HG02623 (cell line): ENCODE measurements around the gene LRRC75A.

Experiments used
- ATAC-seq: cut with Tn5 transposase; IDR thresholded peaks from one replicate; pipeline ENCODE4 v1.9.1; 2021; ENCODE audit warnings: moderate library complexity; ENCODE audit not compliant: unreplicated experiment

Gene LRRC75A

GRCh38 chr17:16494059-16494458 is 2.1 kb upstream of the LRRC75A start:
- no peak for ATAC-seq

GRCh38 chr17:16493531-16494046 is 1.6 kb upstream of the LRRC75A start:
- ATAC-seq, result no peak

- no peak for ATAC-seq
Measured at GRCh38 chr17:16492613-16493530, 879 bp upstream of the LRRC75A start.

- ATAC-seq, result no peak
Measured at GRCh38 chr17:16491131-16491702, 776 bp downstream of the LRRC75A start.

- no peak for ATAC-seq
Measured at GRCh38 chr17:16489431-16489830, 2.6 kb downstream of the LRRC75A start.

GRCh38 chr17:16488968-16489337 is 3.0 kb downstream of the LRRC75A start:
- no peak for ATAC-seq

GRCh38 chr17:16488186-16488967 is 3.6 kb downstream of the LRRC75A start:
- ATAC-seq, result no peak

GRCh38 chr17:16486373-16487250 is 5.4 kb downstream of the LRRC75A start:
- no peak for ATAC-seq

GRCh38 chr17:16484445-16485175 is 7.4 kb downstream of the LRRC75A start:
- ATAC-seq, result no peak

GRCh38 chr17:16483021-16483645 is 8.9 kb downstream of the LRRC75A start:
- no peak for ATAC-seq

- no peak for ATAC-seq
Measured at GRCh38 chr17:16482253-16482652, 9.7 kb downstream of the LRRC75A start.

- ATAC-seq, result no peak
Measured at GRCh38 chr17:16480995-16481394, 11.0 kb downstream of the LRRC75A start.

- no peak for ATAC-seq
Measured at GRCh38 chr17:16479264-16479663, 12.7 kb downstream of the LRRC75A start.

- no peak for ATAC-seq
Measured at GRCh38 chr17:16478649-16479048, 13.3 kb downstream of the LRRC75A start.

GRCh38 chr17:16477666-16478065 is 14.3 kb downstream of the LRRC75A start:
- no peak for ATAC-seq

- ATAC-seq, result no peak
Measured at GRCh38 chr17:16477255-16477654, 14.7 kb downstream of the LRRC75A start.

GRCh38 chr17:16475179-16475704 is 16.8 kb downstream of the LRRC75A start:
- ATAC-seq, result no peak

GRCh38 chr17:16474012-16474725 is 17.8 kb downstream of the LRRC75A start:
- ATAC-seq, result no peak
